GM23248 (cell line): ENCODE results near the gene CDHR3. TPM values are rescaled to one million over a fixed set of nuclear protein-coding genes. Genes with fewer than 3 reads are reported as not detected.

Experiments
- DNase-seq: peaks from one replicate; pipeline ENCODE4 v3.0.0-alpha.2; 2015
- H2AFZ ChIP-seq: fragments of 200-600 bp; sonication (generic); 2 replicates; pipeline ENCODE4 v1.6.1; 2016; ENCODE audit warnings: antibody characterized with exemption
- H3F3A ChIP-seq: fragments of 200-600 bp; sonication (generic); 2 replicates; pipeline ENCODE4 v1.6.1; 2016; ENCODE audit warnings: mild to moderate bottlenecking, antibody characterized with exemption, mixed run types; ENCODE audit not compliant: insufficient read depth
- H3K27ac ChIP-seq: fragments of 200-600 bp; sonication (generic); 2 replicates; pipeline ENCODE4 v1.5.1; 2016; ENCODE audit warnings: mild to moderate bottlenecking
- H3K27me3 ChIP-seq: fragments of 200-600 bp; sonication (generic); replicated peaks from 2 replicates; pipeline ENCODE4 v1.6.1; 2016; ENCODE audit warnings: mild to moderate bottlenecking; ENCODE audit not compliant: insufficient read depth
- H3K36me3 ChIP-seq: fragments of 200-600 bp; sonication (generic); 2 replicates; pipeline ENCODE4 v1.6.1; 2016; ENCODE audit warnings: low read depth, mild to moderate bottlenecking
- H3K4me1 ChIP-seq: fragments of 200-600 bp; sonication (generic); 2 replicates; pipeline ENCODE4 v1.6.1; 2016; ENCODE audit warnings: mild to moderate bottlenecking; ENCODE audit not compliant: insufficient read depth
- H3K4me2 ChIP-seq: fragments of 200-600 bp; sonication (generic); one replicate; pipeline ENCODE4 v1.6.1; 2016; ENCODE audit warnings: mild to moderate bottlenecking; ENCODE audit not compliant: unreplicated experiment
- H3K4me3 ChIP-seq: fragments of 200-600 bp; sonication (generic); 2 replicates; pipeline ENCODE4 v1.5.1; 2016; ENCODE audit warnings: mild to moderate bottlenecking
- H3K79me2 ChIP-seq: fragments of 200-600 bp; sonication (generic); 2 replicates; pipeline ENCODE4 v1.6.1; 2016; ENCODE audit warnings: mild to moderate bottlenecking; ENCODE audit not compliant: insufficient read depth
- H3K9ac ChIP-seq: fragments of 200-600 bp; sonication (generic); 2 replicates; pipeline ENCODE4 v1.6.1; 2016; ENCODE audit warnings: mild to moderate bottlenecking
- H3K9me2 ChIP-seq: fragments of 200-600 bp; sonication (generic); 2 replicates; pipeline ENCODE4 v1.6.1; 2016; ENCODE audit warnings: mixed run types, mild to moderate bottlenecking, moderate library complexity; ENCODE audit not compliant: insufficient read depth
- H3K9me3 ChIP-seq: fragments of 200-600 bp; sonication (generic); one replicate; pipeline ENCODE4 v1.6.1; 2017; ENCODE audit warnings: low read depth
- H4K20me1 ChIP-seq: fragments of 200-600 bp; sonication (generic); 2 replicates; pipeline ENCODE4 v1.6.0; 2016; ENCODE audit not compliant: insufficient read depth
- EZH2 ChIP-seq: fragments of 200-600 bp; sonication (generic); IDR thresholded peaks from 2 replicates; pipeline ENCODE4 v1.6.1; 2018; ENCODE audit warnings: antibody characterized with exemption, mild to moderate bottlenecking; ENCODE audit not compliant: insufficient read depth, poor library complexity, severe bottlenecking
- EZH2phosphoT487 ChIP-seq: fragments of 200-600 bp; sonication (generic); IDR thresholded peaks from 2 replicates; pipeline ENCODE4 v1.6.1; 2018; ENCODE audit warnings: antibody characterized with exemption, moderate library complexity, mild to moderate bottlenecking, low read depth; ENCODE audit not compliant: insufficient read depth
- WGBS, 2 experiments: methylation state at CpG; one replicate each; pipeline ENCODE4 v1.1.6; 2015 to 2017; ENCODE audit warnings: low lambda C conversion rate in 2 of 2, low coverage in 1 of 2; ENCODE audit errors: missing lambda C conversion rate in 2 of 2; 5-methylcytosine and 5-hydroxymethylcytosine counted together
- in situ Hi-C: fragments of 300-500 bp; cut with MboI; formaldehyde crosslinking; loops from 2 replicates; pipeline ENCODE4 v1.15.0; 2020
- polyA plus RNA-seq: library from polyadenylated mRNA; unstranded; fragments of >200 nt; fragmentation: Nextera tagmentation; extraction: Ambion mirVana; gene quantifications from 2 replicates; pipeline ENCODE4 v1.2.1, GENCODE V29; 2016
- total RNA-seq: library from RNA; depleted of rRNA; stranded (reverse); fragments of >200 nt; shearing (Covaris generic); gene quantifications from 2 replicates; pipeline ENCODE4 v1.2.3, GENCODE V29; 2014

Gene CDHR3
- total and polyA plus RNA-seq, 2 experiments from 2014 or later = 2.6 to 3.6 TPM

DNA sequence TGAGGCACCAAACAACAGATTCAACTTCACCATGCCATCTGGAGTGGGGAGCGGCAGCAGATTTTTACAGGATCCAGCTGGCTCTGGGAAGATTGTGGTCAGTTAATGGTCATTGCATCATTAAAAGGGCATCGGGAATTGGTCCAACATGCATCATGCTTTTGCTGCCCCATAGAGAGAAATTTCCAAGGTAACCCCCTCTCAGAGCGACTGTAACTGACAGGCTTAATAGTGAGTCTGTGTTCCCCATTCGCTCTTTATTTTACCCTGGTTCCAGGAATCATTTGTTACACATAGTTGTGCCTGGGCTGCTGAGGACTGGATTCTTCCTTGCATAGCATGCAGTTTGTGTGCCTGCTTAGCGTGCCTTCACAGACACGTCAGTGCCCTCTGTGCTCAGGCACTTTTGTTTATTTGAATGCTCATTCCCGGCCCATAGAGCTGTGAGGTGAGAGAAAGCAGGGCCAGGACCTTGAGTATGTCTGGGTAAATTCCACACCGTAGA is 49.9 kb downstream of the CDHR3 start:
- Histone ChIP-seq H3K27me3 (no peaks in the 10 kb centered on the region), H4K20me1 (no peaks in the 10 kb centered on the region), H2AFZ (no peak overlapping the region), H3K9ac (no peak overlapping the region), H3K27ac (no peak overlapping the region), H3K9me3 (no peaks in the 10 kb centered on the region), H3K79me2 (no peaks in the 10 kb centered on the region), H3K9me2 (no peaks in the 10 kb centered on the region), H3K36me3 (no peaks in the 10 kb centered on the region), H3K4me3 (no peak overlapping the region), H3K4me2 (no peak overlapping the region), H3K4me1 (peaks cover 7% of the 10 kb centered on the region; the same call in 1 of the 2 replicates), H3F3A (peaks cover 10% of the 10 kb centered on the region)
- in situ Hi-C loops = loop anchor here (10.0 kb wide), 1 partner anchor 248 kb away; no protein-coding TSS in a partner anchor
- WGBS, 2 experiments = 89 to 92% methylated on average over 8 of the region's 8 CpGs
- peak; percentile 27 for DNase-seq
- TF ChIP-seq EZH2 (no peak), EZH2phosphoT487 (no peak)

DNA sequence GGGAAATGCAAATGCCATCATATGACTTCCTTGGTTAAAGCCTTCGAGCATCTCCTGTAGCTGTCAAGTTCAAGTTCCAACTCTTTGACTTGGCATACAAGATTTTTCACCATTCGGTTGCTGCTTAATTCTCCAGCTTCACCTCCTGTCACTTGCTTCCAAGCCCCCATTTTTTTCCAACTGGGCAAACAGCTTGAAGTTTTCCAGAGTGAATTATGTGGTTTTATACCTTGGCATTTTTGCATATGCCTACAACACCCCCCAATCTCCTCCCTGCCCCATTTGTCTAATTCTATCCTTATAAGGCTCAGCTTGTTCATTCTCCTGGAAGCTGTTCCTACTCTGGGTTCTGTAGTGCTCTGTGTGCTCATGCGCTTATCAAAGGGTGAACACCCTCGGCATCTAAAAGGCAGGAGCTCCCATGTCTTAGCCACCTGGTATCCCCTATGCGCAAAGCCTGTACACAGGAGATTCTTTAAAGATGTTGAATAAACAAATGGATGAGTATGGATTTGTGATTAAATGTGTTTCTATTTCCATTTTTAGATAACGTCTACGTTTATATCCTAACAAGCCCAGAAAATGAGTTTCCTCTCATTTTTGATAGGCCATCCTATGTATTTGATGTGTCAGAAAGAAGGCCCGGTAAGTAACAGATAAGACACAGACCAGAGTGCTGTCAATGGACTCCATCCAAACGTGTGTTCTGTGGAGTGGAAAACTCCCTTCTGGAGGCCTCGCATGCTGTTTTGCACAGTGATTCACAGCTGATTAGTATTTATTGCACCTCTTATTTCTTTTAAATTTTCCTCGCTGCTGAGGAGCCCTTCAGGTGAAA is 52.5 kb downstream of the CDHR3 start:
- in situ Hi-C loops = loop anchor here (10.0 kb wide), 1 partner anchor 251 kb away; no protein-coding TSS in a partner anchor
- H3K9me3 ChIP-seq = no peaks in the 10 kb centered on the region
- H2AFZ ChIP-seq = no peak overlapping the region
- no peaks in the 10 kb centered on the region for H3K27me3 ChIP-seq
- H3K27ac ChIP-seq = no peak overlapping the region
- H3K9ac ChIP-seq = no peak overlapping the region
- WGBS, 2 experiments = 75% methylated on average over 11 of the region's 11 CpGs
- peaks cover 3% of the 10 kb centered on the region for H3F3A ChIP-seq
- H3K4me3 ChIP-seq = no peak overlapping the region
- H3K4me1 ChIP-seq = peaks cover 1% of the 10 kb centered on the region; the same call in 1 of the 2 replicates
- no peaks in the 10 kb centered on the region for H3K9me2 ChIP-seq
- no peak for TF ChIP-seq EZH2phosphoT487
- TF ChIP-seq EZH2 = no peak
- H3K79me2 ChIP-seq = no peaks in the 10 kb centered on the region
- no peak overlapping the region for H3K4me2 ChIP-seq
- no peak for DNase-seq
- no peaks in the 10 kb centered on the region for H3K36me3 ChIP-seq
- no peaks in the 10 kb centered on the region for H4K20me1 ChIP-seq

DNA sequence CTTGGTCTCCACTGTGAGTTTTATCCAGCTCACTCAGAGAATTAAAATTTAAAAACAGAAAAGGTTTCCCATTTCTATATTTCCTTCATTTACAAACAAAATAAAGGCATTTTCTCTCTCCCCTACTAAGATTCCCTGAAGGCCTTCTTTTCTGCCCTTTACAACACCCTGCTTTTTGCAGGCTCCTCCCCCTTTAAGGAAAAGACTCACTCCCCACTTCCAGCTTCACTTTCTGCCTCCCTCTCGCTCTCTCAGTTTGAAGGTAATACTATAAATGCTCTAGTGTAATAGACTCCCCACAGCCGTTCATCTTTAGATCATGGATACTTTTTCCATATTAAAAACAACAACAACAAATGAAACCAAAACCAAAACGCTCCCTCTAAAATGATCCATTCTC is 53.3 kb downstream of the CDHR3 start:
- in situ Hi-C loops = loop anchor here (10.0 kb wide), 1 partner anchor 252 kb away; no protein-coding TSS in a partner anchor
- H4K20me1 ChIP-seq = no peaks in the 10 kb centered on the region
- no peak overlapping the region for H3K27ac ChIP-seq
- no peaks in the 10 kb centered on the region for H3F3A ChIP-seq
- 89 to 90% methylated on average over 3 of the region's 3 CpGs for WGBS, 2 experiments
- H3K4me3 ChIP-seq = no peak overlapping the region
- H3K27me3 ChIP-seq = no peaks in the 10 kb centered on the region
- H3K9me2 ChIP-seq = no peaks in the 10 kb centered on the region
- H3K9ac ChIP-seq = no peak overlapping the region
- H3K9me3 ChIP-seq = no peaks in the 10 kb centered on the region
- H3K79me2 ChIP-seq = no peaks in the 10 kb centered on the region
- no peak overlapping the region for H2AFZ ChIP-seq
- DNase-seq = no peak
- no peaks in the 10 kb centered on the region for H3K4me1 ChIP-seq
- H3K4me2 ChIP-seq = no peak overlapping the region
- TF ChIP-seq EZH2phosphoT487 (no peak), EZH2 (no peak)
- no peaks in the 10 kb centered on the region for H3K36me3 ChIP-seq

DNA sequence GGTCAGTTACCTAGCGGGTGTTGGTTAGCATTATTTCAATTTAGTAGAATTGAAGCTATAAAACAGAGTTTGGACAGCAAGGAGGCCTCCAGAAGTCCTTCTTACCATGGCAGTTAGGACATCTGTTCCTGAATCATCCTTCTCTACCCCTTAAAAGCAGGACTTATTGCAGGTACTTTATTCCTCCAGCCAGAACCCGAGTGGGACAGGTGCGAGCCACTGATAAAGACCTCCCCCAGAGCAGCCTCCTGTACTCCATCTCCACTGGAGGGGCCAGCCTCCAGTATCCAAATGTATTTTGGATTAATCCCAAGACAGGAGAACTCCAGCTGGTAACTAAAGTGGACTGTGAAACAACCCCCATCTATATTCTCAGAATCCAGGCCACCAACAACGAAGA is 54.6 kb downstream of the CDHR3 start:
- in situ Hi-C loops = loop anchor here (10.0 kb wide), 1 partner anchor 253 kb away; no protein-coding TSS in a partner anchor

More for the DNA sequence above, 54.6 kb downstream of the CDHR3 start:
- Histone ChIP-seq H3K4me3 (no peak overlapping the region), H3K9me3 (no peaks in the 10 kb centered on the region), H3K4me2 (no peak overlapping the region), H4K20me1 (no peaks in the 10 kb centered on the region), H3K79me2 (no peaks in the 10 kb centered on the region), H3K9ac (no peak overlapping the region), H2AFZ (no peak overlapping the region), H3K4me1 (no peaks in the 10 kb centered on the region), H3K36me3 (no peaks in the 10 kb centered on the region), H3F3A (no peaks in the 10 kb centered on the region), H3K27ac (no peak overlapping the region), H3K9me2 (no peaks in the 10 kb centered on the region), H3K27me3 (no peaks in the 10 kb centered on the region)
- no peak for TF ChIP-seq EZH2
- no peak for TF ChIP-seq EZH2phosphoT487
- WGBS, 2 experiments = 93 to 98% methylated on average over 4 of the region's 4 CpGs
- no peak for DNase-seq
